Measurements from ENCODE around the gene ALDH1A2. TPM values are rescaled to one million over a fixed set of nuclear protein-coding genes. Genes with fewer than 3 reads are reported as not detected.

Gene ALDH1A2
- total and polyA plus RNA-seq, 4 donors: 3.8 to 15.1 (median 8.0) TPM

GRCh38 chr15:58080398-58080797, 14.9 kb upstream of the ALDH1A2 start:
- H3K4me1 ChIP-seq (ENCODE audit: control insufficient read depth in 1 of 2, insufficient read depth in 2 of 2, low read length in 2 of 2): no peaks in the 10 kb centered on the region
- no peak for DNase-seq
- intact Hi-C loops (cut with DNase I): no loop called here
- peaks cover 0 to 2% of the 10 kb centered on the region in 2 donors for H3K27me3 ChIP-seq (ENCODE audit: control insufficient read depth in 1 of 2, insufficient read depth in 2 of 2, low read length in 1 of 2)
- no peak overlapping the region for H3K4me3 ChIP-seq (ENCODE audit: low read length in 2 of 2)
- no peak for ATAC-seq (ENCODE audit: low FRiP score)
- H3K9me3 ChIP-seq (ENCODE audit: control insufficient read depth, low read length): no peaks in the 10 kb centered on the region
- WGBS, 2 donors: 79 to 83% methylated on average over 8 of the region's 8 CpGs
- no peaks in the 10 kb centered on the region for H3K36me3 ChIP-seq (ENCODE audit: control insufficient read depth in 1 of 2, insufficient read depth in 2 of 2, low read length in 1 of 2)
- H3K27ac ChIP-seq (ENCODE audit: low read depth in 1 of 2, low read length in 2 of 2): no peak overlapping the region

DNA sequence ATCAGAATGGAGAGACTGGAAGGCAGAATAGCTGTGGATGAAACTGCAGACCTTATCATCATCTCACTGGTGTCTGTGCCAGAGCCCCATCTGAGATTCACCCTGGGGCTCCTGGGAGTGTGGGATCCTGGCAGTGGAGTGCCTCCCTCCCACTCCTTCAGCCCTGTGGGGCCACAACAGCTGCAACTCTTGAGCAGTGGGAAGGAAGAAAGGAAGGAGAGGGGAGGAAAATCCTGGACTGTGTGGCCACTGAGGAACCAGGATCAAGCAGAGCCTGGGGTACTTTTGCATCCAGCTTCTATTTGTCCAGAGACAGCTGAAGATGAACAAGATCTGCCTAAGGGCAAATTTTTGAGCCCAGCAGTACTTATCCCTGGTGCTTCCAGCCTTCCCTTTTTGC, 13.1 kb upstream of the ALDH1A2 start:
- Histone ChIP-seq H3K4me1 (ENCODE audit: control insufficient read depth in 1 of 2, insufficient read depth in 2 of 2, low read length in 2 of 2) (no peaks in the 10 kb centered on the region), H3K36me3 (ENCODE audit: control insufficient read depth in 1 of 2, insufficient read depth in 2 of 2, low read length in 1 of 2) (no peaks in the 10 kb centered on the region), H3K9me3 (ENCODE audit: control insufficient read depth, low read length) (no peaks in the 10 kb centered on the region), H3K4me3 (ENCODE audit: low read length in 2 of 2) (no peak overlapping the region), H3K27ac (ENCODE audit: low read depth in 1 of 2, low read length in 2 of 2) (no peak overlapping the region), H3K27me3 (ENCODE audit: control insufficient read depth in 1 of 2, insufficient read depth in 2 of 2, low read length in 1 of 2) (no peaks in the 10 kb centered on the region)
- intact Hi-C loops (cut with DNase I): no loop called here
- no peak for DNase-seq
- ATAC-seq (ENCODE audit: low FRiP score): no peak

- no peak overlapping the region for H3K4me3 ChIP-seq (ENCODE audit: low read length in 2 of 2)
- H3K4me1 ChIP-seq (ENCODE audit: control insufficient read depth in 1 of 2, insufficient read depth in 2 of 2, low read length in 2 of 2): no peaks in the 10 kb centered on the region
- H3K27me3 ChIP-seq (ENCODE audit: control insufficient read depth in 1 of 2, insufficient read depth in 2 of 2, low read length in 1 of 2): no peaks in the 10 kb centered on the region
- WGBS, 2 donors: 39 to 42% methylated on average over 1 of the region's 1 CpG
- H3K27ac ChIP-seq (ENCODE audit: low read depth in 1 of 2, low read length in 2 of 2): no peak overlapping the region
- DNase-seq (no peak), ATAC-seq (ENCODE audit: low FRiP score) (no peak)
- no peaks in the 10 kb centered on the region for H3K9me3 ChIP-seq (ENCODE audit: control insufficient read depth, low read length)
- intact Hi-C loops (cut with DNase I): no loop called here
- H3K36me3 ChIP-seq (ENCODE audit: control insufficient read depth in 1 of 2, insufficient read depth in 2 of 2, low read length in 1 of 2): no peaks in the 10 kb centered on the region
These were observed 11.9 kb upstream of the ALDH1A2 start for GRCh38 chr15:58077427-58077826.

DNA sequence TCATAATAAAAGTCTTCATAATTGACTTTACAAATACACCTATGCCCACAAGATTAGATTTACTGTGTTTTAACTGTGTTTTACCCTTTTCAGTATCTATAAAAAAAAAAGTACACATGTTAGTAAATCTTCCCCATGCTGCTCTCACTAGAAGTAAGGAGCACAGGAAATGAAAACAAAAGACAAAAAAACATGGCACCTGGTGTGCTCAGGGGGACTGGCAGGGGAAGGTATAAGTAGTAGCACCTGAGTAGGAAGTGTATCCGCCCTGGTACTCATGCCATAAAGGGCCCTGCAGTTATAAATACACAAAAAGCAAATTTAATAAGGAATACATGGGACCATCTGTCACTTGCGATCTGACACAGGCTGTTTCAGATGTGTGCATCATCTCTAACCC, 8.9 kb upstream of the ALDH1A2 start:
- 96 to 97% methylated on average over 2 of the region's 2 CpGs for WGBS, 2 donors
- intact Hi-C loops (cut with DNase I): no loop called here
- no peak overlapping the region for H3K27ac ChIP-seq (ENCODE audit: low read depth in 1 of 2, low read length in 2 of 2)

GRCh38 chr15:58070801-58071418, 5.4 kb upstream of the ALDH1A2 start:
- no peak for ATAC-seq (ENCODE audit: low FRiP score)
- WGBS, 2 donors: 32 to 36% methylated on average over 7 of the region's 7 CpGs
- DNase-seq: peak; percentile 55 to 81

More for the DNA sequence above, 8.9 kb upstream of the ALDH1A2 start:
- Histone ChIP-seq H3K9me3 (ENCODE audit: control insufficient read depth, low read length) (no peaks in the 10 kb centered on the region), H3K4me3 (ENCODE audit: low read length in 2 of 2) (no peak overlapping the region), H3K27me3 (ENCODE audit: control insufficient read depth in 1 of 2, insufficient read depth in 2 of 2, low read length in 1 of 2) (no peaks in the 10 kb centered on the region), H3K4me1 (ENCODE audit: control insufficient read depth in 1 of 2, insufficient read depth in 2 of 2, low read length in 2 of 2) (no peaks in the 10 kb centered on the region), H3K36me3 (ENCODE audit: control insufficient read depth in 1 of 2, insufficient read depth in 2 of 2, low read length in 1 of 2) (no peaks in the 10 kb centered on the region)
- no peak for ATAC-seq (ENCODE audit: low FRiP score)
- DNase-seq: no peak

GRCh38 chr15:58069008-58069407, 3.5 kb upstream of the ALDH1A2 start:
- Histone ChIP-seq H3K4me3 (ENCODE audit: low read length in 2 of 2) (no peak overlapping the region), H3K9me3 (ENCODE audit: control insufficient read depth, low read length) (no peaks in the 10 kb centered on the region), H3K4me1 (ENCODE audit: control insufficient read depth in 1 of 2, insufficient read depth in 2 of 2, low read length in 2 of 2) (no peaks in the 10 kb centered on the region), H3K27me3 (ENCODE audit: control insufficient read depth in 1 of 2, insufficient read depth in 2 of 2, low read length in 1 of 2) (no peaks in the 10 kb centered on the region), H3K36me3 (ENCODE audit: control insufficient read depth in 1 of 2, insufficient read depth in 2 of 2, low read length in 1 of 2) (no peaks in the 10 kb centered on the region), H3K27ac (ENCODE audit: low read depth in 1 of 2, low read length in 2 of 2) (no peak overlapping the region)
- DNase-seq (no peak), ATAC-seq (ENCODE audit: low FRiP score) (no peak)
- 94 to 96% methylated on average over 5 of the region's 5 CpGs for WGBS, 2 donors
- intact Hi-C loops (cut with DNase I): loop anchor here (5.0 to 10.0 kb wide), 7 partner anchors 204 to 507 kb away; no protein-coding TSS in a partner anchor

More at GRCh38 chr15:58070801-58071418, 5.4 kb upstream of the ALDH1A2 start:
- Histone ChIP-seq H3K9me3 (ENCODE audit: control insufficient read depth, low read length) (no peaks in the 10 kb centered on the region), H3K4me3 (ENCODE audit: low read length in 2 of 2) (no peak overlapping the region), H3K27me3 (ENCODE audit: control insufficient read depth in 1 of 2, insufficient read depth in 2 of 2, low read length in 1 of 2) (no peaks in the 10 kb centered on the region), H3K27ac (ENCODE audit: low read depth in 1 of 2, low read length in 2 of 2) (no peak overlapping the region), H3K4me1 (ENCODE audit: control insufficient read depth in 1 of 2, insufficient read depth in 2 of 2, low read length in 2 of 2) (no peaks in the 10 kb centered on the region), H3K36me3 (ENCODE audit: control insufficient read depth in 1 of 2, insufficient read depth in 2 of 2, low read length in 1 of 2) (no peaks in the 10 kb centered on the region)
- intact Hi-C loops (cut with DNase I): no loop called here

DNA sequence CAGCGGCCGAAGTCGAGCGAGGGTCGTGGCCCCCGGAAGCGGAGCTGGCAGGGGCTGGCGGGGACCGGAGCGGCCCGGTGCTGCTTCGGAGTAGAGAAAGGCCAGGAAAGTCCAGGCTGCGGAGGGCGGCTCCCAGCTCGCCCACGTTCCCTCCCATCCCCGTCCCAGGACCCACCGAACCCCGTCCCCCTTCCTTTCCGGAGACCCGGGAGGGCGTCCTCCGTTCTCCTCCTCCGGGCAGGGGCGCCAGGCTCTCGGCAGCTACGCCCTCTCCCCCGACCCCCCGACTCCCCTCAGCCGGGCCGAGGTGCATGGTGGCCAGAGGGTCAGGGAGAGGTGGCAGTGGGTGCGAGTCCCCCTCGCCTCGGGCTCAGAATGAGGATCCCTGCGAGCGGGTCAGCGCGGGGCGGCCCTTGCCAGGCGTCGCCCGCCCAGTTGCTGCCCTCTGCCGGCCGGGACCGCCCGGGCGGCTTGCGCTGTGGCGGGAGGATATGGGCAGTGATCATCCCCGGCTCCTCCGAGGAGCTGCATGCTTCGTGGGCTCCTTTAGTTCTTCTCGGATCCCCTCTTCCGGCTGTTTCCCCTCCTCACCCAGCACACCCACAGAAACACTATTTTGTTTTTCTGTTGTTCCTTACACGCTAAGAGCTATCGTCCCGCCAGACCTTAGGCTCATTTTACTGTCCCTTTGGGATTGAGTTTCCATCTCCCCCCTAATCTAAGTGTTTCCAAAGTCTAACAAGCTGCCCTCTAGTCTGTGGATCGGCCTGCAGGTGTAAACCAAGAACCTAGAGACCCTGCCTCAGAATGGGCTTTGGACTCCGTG, 744 bp upstream of the ALDH1A2 start:
- H3K36me3 ChIP-seq (ENCODE audit: control insufficient read depth in 1 of 2, insufficient read depth in 2 of 2, low read length in 1 of 2): no peaks in the 10 kb centered on the region
- DNase-seq (peak; percentile 75 to 88), ATAC-seq (ENCODE audit: low FRiP score) (peak; percentile 92)
- no peak overlapping the region for H3K27ac ChIP-seq (ENCODE audit: low read depth in 1 of 2, low read length in 2 of 2)
- H3K27me3 ChIP-seq (ENCODE audit: control insufficient read depth in 1 of 2, insufficient read depth in 2 of 2, low read length in 1 of 2): no peaks in the 10 kb centered on the region
- intact Hi-C loops (cut with DNase I): loop anchor here (5.0 to 10.0 kb wide), 7 partner anchors 201 to 504 kb away; no protein-coding TSS in a partner anchor
- H3K4me1 ChIP-seq (ENCODE audit: control insufficient read depth in 1 of 2, insufficient read depth in 2 of 2, low read length in 2 of 2): no peaks in the 10 kb centered on the region
- WGBS, 2 donors: 12 to 16% methylated on average over 39 to 59 of the region's 59 CpGs
- no peaks in the 10 kb centered on the region for H3K9me3 ChIP-seq (ENCODE audit: control insufficient read depth, low read length)
- peak overlapping the region in 1 of 2 donors; percentile 23 for H3K4me3 ChIP-seq (ENCODE audit: low read length in 2 of 2)

DNA sequence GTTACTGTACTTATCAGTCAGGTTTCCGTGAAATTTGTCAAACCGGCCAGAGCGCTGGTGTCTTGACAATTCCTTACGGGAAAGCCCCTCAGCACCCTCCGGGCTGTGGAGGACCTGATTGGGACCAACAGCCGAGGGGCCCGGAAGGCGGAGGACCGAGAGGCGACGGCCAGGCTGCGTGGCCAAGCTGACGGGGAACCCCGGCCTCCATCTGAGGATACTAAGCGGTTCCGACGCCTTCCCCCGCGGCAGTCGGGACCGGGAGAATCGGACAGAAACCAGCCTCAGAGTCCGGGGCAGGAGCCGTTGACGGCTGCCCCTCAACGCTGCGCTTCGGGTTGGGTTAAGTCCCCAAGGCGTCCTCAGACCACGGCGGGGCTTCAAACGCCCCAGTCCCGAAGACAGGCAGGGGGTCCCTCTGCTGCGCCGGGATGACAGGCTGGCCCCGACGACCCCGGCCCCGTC, 499 bp downstream of the ALDH1A2 start:
- intact Hi-C loops (cut with DNase I): loop anchor here (5.0 to 10.0 kb wide), 7 partner anchors 200 to 503 kb away; no protein-coding TSS in a partner anchor
- 6 to 8% methylated on average over 39 of the region's 39 CpGs for WGBS, 2 donors

More for the DNA sequence above, 499 bp downstream of the ALDH1A2 start:
- Histone ChIP-seq H3K4me1 (ENCODE audit: control insufficient read depth in 1 of 2, insufficient read depth in 2 of 2, low read length in 2 of 2) (no peaks in the 10 kb centered on the region), H3K36me3 (ENCODE audit: control insufficient read depth in 1 of 2, insufficient read depth in 2 of 2, low read length in 1 of 2) (no peaks in the 10 kb centered on the region), H3K9me3 (ENCODE audit: control insufficient read depth, low read length) (no peaks in the 10 kb centered on the region), H3K27ac (ENCODE audit: low read depth in 1 of 2, low read length in 2 of 2) (no peak overlapping the region), H3K4me3 (ENCODE audit: low read length in 2 of 2) (no peak overlapping the region), H3K27me3 (ENCODE audit: control insufficient read depth in 1 of 2, insufficient read depth in 2 of 2, low read length in 1 of 2) (no peaks in the 10 kb centered on the region)
- ATAC-seq (ENCODE audit: low FRiP score): no peak
- peak; percentile 51 to 70 for DNase-seq
